HCEC 1CT (cell line): ENCODE data around the gene SH3RF2.

Experiments used
- DNase-seq: peaks from one replicate; pipeline ENCODE4 v3.0.0-alpha.2; 2017

Gene SH3RF2

DNA sequence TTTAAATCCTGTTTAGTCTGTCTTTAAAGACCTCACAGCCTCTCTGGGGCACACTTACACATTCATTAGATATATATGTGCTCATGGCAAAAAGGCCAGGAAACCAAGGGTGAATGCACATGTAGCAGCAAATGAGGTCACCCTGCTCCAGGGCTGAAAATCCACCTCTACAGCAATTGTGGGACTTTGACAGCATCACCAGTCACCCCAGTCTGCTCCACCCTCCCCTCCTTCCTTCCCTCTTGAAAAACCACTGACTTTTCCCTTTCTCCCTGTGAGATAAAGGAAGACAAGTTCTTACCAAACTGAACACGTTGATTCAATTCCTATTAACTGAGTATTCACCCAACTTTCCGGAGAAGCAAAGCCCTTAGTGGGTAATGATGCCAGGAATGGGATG is 15.2 kb upstream of the SH3RF2 start:
- DNase-seq, result no peak

- DNase-seq, result no peak
Measured at GRCh38 chr5:145922059-145922458, 14.3 kb upstream of the SH3RF2 start.

GRCh38 chr5:145923405-145923804 is 13.0 kb upstream of the SH3RF2 start:
- DNase-seq, result no peak

DNA sequence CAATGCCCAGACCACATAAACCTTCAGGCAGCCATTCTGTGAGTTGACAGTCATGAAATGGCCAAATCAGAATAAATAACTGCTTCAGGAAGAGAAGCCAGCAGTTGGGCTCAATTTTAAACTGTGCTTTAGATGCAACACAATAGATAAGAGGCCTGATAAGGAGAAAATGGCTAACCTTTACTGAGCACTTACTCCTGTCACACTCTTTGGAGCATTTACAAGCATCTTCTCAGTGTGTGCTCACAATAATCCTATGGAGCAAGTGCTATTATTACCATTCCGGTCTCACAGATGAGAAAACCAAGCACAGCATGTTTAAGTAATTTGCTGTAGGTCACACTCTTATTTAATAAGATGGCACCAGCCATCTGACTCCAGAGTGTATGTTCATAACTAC is 11.5 kb upstream of the SH3RF2 start:
- DNase-seq, result no peak

DNA sequence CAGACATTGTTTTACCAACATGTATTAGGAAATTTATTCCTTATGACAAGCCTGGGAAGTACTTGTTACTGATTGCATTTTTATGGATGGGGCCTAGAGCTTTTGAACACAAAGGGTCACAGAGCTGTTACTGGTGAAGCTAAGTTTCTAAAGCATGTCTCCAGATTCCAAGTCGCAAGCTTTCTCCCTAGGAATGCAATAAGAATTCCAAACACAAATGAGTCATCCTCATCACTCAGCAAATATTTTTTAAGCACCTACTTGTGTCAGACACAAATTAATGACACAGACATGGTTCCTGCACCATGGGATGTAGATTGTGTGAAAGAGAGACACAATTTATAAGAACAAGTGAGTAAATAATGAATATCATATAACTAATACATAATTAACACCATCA is 11.0 kb upstream of the SH3RF2 start:
- DNase-seq, result peak; percentile 89

GRCh38 chr5:145925803-145926202 is 10.6 kb upstream of the SH3RF2 start:
- DNase-seq, result peak; percentile 17

- DNase-seq, result no peak
Measured at GRCh38 chr5:145931718-145932117, 4.7 kb upstream of the SH3RF2 start.

DNA sequence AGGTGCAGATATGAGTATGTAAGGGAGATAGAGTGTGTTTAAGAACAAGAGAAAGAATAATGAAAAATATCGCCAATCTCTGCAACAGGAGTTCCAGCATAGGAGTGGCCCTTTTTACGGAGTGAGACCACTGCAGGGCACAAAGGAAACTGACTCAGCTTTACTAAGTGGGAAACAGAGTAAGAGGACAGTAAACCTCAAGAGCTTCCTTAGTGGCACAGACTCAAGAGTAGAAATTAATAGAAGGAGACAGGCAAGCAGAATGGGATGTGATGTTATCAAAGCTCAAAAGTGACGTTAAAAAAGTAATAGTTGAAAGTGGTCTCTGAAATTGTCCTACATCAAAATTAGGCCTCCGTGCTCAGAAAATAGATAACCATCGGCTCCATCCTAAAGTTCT is 2.1 kb upstream of the SH3RF2 start:
- no peak for DNase-seq

- DNase-seq, result peak; percentile 36
Measured at GRCh38 chr5:145937432-145938250, 1.3 kb downstream of the SH3RF2 start.

DNA sequence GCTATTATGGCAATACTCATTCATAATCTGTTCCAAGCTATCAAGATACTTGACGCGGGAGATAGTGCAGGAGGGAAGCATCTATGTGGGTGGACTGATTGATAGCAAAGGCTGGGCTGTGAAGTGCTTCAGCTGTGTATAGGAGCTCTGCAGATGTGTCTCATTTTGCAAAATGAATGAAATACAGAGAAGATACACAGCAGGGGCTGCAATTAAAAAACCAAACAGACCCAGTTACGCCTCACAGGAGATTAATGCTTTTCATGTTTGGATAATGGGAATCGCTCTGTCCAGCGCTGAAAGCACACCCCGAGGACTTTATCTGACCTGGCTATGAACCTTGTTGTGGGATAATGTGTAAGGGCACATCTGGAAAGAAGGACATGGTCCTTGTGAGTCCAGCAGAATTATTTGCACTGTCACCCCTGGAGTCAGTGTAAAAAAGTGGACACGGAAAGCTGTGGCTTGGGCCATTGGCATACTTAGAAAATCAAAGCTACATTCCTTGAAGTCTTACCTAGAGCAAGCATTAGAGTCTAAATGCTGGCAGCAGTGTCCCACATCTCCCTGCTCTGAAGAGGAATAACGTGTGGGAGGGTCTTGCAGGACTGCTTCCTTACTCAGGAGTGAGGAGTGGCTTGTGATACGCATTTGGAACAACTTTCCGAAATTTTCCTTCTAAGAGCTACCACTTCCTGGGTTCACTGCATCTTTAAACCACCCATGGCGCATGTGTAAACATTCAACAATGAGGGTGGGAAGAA is 2.6 kb downstream of the SH3RF2 start:
- no peak for DNase-seq

DNA sequence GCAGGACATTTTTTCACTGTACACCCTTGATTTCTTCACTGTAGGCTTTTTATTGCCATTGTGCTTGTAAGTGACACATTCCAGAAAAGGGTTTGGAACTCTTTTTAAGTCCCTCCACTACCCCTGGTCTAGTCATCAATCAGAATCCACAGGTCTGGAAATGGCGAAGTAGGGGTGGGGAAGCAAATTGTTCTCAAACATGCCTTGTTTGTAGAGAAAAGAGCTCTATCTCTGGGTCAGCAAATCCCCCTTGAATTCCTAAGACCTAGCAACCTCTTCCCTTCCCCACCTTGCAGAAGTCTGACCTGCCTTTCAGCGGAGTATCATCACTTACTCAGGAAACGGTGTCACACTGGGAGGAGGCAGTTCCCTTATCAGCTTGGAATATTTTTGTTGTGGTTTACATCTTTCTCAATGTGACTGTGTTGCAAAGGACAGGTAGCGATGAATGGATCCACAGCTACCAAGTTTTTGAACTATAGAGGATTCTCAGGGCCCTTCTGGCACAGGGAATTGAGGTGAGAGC is 3.2 kb downstream of the SH3RF2 start:
- DNase-seq, result no peak

- no peak for DNase-seq
Measured at GRCh38 chr5:145941096-145941447, 4.7 kb downstream of the SH3RF2 start.

- DNase-seq, result peak; percentile 53
Measured at GRCh38 chr5:145941448-145942130, 5.2 kb downstream of the SH3RF2 start.

GRCh38 chr5:145942201-145942600 is 5.8 kb downstream of the SH3RF2 start:
- DNase-seq, result no peak

- no peak for DNase-seq
Measured at GRCh38 chr5:145942749-145943148, 6.4 kb downstream of the SH3RF2 start.

- peak; percentile 23 for DNase-seq
Measured at GRCh38 chr5:145943674-145944121, 7.3 kb downstream of the SH3RF2 start.

GRCh38 chr5:145944328-145944727 is 8.0 kb downstream of the SH3RF2 start:
- DNase-seq, result no peak

DNA sequence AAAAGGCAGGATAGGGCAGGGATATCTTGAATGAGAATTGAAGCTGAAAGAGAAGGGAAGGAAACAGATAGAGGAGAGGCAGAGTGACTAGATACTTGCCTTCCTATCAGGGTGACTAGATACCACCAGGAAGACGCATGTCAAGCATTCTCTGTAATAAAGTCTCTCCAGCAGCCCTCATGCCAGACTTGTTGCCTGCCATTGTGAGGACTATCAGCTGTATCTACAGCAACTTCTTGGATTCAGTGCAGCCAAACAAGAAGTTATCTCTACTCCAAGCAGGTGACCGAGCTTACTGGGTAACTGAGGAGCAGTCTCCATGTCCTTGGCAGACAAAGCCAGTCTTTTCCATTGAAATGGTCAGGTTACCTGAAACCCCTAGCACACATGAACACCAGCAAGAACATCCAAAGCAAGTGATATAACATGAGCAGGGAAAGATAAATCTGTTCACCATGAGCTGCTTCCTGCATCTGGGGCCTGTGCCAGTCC is 9.3 kb downstream of the SH3RF2 start:
- DNase-seq, result no peak

- DNase-seq, result peak; percentile 87
Measured at GRCh38 chr5:145946112-145946861, 9.9 kb downstream of the SH3RF2 start.

DNA sequence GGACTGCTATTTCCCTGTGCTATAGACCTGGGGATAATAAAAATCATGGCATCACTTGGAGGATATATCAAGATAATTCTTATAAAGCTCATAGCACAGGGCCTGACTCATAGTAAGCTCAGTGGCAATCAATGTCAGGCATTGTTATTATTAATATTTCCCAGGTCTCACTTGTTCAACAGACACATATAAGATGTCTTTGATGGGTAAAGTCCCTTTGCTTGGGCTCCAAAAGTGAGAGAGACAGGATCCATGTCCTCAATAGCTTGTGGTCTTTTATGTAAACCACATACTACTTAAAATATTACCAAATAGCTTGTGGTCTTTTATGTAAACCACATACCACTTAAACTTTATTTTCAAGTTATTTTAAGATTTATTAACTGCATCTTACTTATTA is 11.2 kb downstream of the SH3RF2 start:
- DNase-seq, result no peak

GRCh38 chr5:145948047-145948446 is 11.7 kb downstream of the SH3RF2 start:
- no peak for DNase-seq

DNA sequence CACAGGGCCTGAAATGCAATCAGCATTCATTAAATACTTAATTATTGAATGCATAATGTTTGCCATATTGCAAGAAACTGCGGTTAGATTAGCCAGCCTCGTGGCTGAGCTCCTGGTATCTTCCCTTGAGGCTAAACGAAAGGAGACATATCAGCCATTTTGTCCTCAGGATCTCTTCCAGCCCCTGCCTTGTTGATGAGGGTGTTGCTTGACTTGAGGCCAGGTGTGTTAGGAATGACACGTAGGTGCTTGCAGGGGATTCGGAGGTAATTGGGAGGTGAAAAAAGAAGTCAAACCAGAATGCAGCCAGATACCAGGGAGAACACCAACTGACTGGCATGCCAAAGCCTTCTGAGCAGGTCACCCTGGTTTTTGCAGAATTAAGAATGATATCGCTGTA is 12.5 kb downstream of the SH3RF2 start:
- DNase-seq, result no peak

DNA sequence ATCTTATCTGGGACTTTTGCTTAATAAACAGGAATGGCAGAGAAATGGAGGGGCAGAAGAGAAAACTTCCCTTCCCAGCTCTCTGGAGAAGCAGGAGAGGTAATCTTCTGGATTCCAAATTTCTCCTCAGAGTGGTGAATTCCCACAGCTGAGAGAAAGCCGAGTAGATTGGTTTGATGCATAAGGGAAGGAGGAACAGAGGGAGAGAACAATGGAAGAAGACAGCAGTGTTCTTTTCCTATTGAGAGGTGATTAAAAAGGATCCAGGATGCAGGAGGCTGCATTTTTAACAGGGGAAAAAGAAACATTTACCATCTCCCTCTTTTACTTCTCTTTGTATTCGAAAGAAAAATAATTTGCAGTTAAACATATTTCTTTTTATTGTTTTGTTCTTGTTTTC is 13.1 kb downstream of the SH3RF2 start:
- no peak for DNase-seq
